HG03520 (cell line): ENCODE measurements around the gene LIN7B.
"Not testable (repeated sequence)": the region's sequence is repeated elsewhere in the genome, so short reads cannot be mapped to it uniquely, and the experiment has no call there.

ENCODE experiments used
- ATAC-seq: cut with Tn5 transposase; IDR thresholded peaks from one replicate; pipeline ENCODE4 v1.9.1; 2021; ENCODE audit warnings: mild to moderate bottlenecking, moderate library complexity; ENCODE audit not compliant: unreplicated experiment

The LIN7B gene, protein sequence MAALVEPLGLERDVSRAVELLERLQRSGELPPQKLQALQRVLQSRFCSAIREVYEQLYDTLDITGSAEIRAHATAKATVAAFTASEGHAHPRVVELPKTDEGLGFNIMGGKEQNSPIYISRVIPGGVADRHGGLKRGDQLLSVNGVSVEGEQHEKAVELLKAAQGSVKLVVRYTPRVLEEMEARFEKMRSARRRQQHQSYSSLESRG

DNA sequence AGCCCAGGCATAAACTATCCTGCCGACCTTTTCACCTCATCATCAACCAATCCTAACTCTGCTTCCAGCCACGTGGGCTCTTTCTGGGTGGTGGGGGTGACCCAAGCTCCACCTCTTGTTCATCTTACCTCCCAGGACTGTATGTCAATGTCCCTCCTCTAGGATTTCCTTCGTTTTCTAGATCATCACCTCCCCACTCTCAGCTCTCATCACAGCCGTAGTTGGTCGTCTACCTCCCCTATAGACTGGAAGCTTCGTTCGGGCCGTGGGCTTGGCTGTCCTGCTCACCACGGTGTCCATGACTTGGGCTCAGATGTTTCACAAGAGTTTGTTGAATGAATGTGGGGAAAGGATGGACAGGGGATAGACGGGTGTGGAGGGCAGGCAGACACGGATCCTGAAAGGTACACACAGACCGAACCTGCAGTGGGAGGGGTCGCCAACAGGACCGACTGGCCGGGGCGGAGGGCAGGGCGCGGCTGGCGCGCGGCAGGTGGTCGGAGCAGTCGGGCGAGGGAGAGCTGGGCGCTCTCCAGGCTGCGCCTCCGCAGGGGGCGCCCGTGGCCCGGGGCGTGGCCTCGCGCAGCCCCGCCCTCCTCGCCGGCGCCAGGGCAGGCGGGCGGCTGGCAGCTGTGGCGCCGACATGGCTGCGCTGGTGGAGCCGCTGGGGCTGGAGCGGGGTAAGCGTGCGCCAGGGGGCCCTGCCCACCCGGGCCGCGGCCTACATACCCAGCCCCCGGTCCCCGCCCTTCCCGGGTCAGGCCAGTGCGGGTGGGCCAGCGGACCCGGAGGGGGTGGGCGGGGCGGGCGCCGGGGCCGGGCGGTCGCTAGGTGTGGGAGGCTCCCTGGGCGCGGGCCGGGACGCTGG, at the start of gene LIN7B:
Gene LIN7B (plus strand): TSS at position 609 of the 868 bp plus-strand sequence. CDS start 35 bp downstream, at position 644.
- no peak for ATAC-seq

DNA sequence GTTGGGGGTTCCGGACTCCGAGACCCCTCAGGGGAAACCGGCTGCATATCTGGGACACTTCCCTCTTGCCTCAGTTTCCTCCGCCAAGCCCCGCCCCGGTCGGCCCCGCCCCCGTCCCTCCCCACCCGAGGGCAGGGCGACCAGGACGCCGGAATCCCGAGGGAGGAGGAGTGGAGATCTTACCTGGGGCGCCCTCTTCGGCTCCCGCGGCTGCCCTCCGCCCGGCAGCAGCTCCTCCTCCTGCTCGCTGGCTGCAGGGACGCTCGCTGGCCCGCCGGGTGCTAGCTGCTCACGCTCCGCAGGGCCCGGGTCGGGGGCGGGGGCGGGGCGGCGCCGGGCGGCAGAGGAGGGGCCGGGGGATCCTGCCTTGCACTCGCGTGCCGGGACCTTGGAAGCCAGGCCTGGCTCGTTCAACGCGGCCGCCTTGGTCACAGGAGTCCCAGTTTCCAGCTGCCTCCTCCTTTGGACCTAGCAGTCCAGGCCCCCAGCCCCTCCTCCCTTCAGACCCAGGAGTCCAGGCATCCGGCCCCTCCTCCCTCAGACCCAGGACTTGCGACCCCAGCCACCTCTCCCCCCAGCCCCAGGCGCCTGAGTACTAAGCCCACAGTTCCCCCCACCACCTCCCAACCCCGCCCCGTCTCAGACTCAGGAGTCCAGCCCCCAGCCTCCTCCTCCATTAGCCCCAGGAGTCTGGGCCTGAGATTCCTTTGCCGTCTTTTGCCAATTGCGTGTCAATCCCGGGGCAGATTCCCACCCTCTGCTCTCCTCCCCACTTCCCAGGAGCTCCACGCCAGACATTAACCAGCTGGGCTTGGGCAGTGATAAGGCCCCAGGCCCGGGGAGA, 49.2 kb upstream of the LIN7B start, which contains the start of gene NTF4:
Gene NTF4 (minus strand): TSS at position 51 of the 844 bp plus-strand sequence. CDS start 2,821 bp downstream, outside the sequence.
- no peak for ATAC-seq

DNA sequence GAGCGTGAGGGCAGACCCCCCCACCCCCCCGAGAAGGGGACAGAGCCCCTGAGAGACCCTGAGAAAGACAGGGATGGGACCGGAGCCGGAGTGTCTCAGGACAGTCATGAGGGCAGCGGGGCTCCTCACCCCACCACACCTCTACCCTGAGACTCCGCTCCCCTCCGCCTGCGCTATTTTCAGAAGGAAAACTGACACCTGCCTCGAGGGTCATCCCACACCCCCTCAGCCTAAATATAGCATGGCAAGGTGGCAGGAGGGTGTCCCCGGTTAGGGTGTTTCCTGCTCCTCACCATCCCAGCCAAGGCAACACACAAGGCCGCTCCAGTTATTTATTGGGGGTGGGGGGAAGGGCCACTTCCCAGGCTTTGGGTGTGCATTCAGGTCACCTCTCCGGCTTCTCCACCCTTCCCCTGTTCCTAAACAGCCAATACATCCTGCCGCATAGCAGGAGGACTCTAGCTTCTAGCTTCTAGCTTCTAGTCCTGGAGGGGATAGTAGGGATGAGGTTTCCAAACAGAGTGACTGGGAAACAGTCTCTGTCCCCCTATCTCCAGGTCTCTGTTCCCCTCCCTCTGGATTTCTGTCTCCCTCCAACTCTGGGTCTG, 48.2 kb upstream of the LIN7B start:
- no peak for ATAC-seq

DNA sequence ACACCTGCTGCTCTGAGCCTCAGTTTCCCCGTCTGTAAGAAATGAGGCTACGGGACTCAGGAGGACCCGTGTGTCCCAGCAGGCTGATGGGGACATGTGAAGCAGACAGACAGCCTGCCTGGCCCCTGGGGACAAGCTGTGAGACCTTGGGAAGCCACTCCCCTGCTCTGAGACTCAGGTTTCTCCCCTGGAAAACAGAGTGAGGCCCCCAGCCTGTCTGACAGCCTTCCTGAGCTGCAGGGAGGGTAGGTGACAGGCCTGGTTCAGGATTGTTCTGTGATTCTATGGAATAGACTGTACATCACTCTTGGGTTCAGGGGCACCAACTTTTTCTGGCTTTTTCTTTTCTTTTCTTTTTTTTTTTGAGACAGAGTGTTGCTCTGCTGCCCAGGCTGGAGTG, 46.6 kb upstream of the LIN7B start:
- no peak for ATAC-seq

DNA sequence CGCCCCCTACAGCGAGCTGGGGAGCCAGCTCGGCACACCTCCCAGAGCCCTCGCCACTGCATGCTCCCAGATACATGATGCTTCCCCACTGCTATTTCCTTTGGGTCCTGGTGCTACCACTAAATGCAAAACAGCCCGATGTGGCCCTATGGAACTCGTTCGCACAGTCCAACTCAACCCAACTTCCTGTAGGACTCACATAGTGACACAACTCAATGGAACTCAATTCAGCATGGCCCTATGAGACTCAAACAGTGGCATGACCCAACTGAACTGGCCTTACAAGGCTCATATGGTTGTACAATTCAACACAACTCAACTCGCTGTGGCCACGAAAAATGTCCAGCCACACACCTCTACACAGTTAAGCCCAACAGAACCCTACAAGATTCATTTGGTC, 45.1 kb upstream of the LIN7B start:
- no peak for ATAC-seq

DNA sequence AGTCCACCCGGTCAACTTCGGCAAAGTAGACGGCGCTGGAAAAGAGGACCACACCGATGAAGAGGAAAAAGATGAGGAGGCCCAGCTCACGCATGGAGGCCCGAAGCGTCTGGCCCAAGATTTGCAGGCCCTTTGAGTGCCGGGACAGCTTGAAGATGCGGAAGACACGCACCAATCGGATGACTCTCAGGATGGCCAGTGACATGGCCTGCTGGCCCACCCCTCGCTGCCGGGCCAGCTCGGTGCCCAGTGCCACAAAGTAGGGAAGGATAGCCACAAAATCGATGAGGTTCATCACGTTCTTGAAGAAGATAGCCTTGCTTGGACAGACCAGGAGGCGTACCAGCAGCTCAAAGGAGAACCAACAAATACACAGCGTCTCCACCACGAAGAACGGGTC, 43.8 kb upstream of the LIN7B start:
- no peak for ATAC-seq

DNA sequence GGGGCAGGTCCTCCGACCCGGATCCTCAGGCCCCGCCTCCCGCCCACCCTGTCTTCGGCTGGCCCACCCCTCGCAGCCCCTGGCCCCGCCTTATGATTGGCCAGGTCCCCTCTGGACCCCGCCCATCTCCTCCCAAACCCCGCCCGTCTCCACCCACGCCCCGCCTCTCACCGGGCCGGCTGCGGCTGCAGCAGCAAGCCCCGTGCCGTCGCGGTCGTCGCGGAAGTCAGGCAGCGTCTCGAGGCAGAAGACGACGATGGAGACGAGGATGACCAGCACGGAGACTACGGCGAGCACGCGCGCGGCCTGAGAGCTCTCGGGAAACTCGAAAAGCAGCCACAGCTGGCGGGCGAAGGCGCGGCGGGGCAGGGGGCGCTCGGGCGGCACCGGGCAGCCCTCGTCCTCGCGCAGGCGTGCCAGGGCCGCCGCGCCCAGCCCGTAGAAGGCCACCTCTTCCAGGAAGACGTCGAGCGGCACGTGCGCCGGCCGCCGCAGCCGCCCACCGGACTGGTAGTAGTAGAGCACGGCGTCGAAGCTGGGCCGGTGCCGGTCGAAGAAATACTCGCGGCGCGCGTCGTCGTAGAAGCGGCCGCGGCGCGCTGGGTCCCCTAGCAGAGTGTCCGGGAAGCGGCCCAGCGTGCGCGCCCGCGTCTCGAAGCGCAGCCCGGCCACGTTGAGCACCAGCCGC, 42.2 kb upstream of the LIN7B start:
- no peak for ATAC-seq

DNA sequence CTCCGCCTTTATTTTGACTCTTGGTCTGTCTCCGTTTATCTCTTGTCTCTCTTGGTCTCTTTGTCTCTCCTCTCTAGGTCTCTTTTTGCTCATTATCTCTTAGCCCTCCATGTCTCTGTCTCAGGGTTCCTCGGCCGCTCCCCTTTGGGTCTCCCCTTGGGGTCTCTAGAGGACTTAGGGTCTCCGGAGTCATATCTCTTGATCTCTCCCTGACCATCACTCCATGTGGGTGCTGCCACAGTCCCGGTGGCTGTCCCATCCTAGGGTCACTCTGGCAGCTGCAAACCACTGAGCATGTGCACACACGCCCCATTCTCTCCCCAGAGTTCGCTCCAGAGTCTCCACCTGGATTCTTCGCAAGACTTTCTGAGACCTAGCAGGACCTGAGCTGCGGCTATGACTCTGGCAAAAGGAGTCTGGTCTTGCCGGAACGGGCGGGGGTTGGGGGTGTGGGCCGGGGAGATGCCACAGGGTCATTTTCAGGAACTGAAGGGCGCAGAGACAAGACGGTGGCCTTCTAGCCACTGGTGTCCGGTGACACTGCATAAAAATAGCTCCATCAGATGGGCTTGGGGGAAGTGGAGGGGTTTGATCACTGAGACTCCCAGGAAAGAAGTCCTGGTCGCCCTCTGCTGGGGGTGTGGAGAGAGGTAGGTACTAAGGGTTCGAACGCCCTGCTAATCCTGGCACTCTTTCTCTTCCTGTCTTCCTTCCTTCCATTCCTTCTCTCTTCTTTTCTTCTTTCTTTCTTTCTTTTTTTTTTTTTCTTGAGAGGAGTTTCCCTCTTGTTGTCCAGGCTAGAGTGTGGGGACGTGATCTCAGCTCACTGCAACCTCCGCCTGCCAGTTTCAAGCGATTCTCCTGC, 40.4 kb upstream of the LIN7B start:
- ATAC-seq: no peak

DNA sequence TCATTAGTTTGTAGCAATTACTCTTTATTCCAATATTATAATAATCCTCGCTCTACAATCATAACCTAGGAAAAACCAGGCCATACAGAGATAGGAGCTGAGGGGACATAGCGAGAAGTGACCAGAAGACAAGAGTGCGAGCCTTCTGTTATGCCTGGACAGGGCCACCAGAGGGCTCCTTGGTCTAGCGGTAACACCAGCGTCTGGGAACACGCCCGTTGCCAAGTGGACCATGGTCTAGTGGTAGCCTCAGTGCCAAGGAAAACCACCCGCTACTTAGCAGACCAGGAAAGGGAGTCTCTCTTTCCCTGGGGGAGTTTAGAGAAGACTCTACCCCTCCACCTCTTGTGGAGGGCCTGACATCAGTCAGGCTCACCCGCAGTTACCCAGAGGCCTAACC, 39.3 kb upstream of the LIN7B start:
- ATAC-seq: not testable (repeated sequence)

DNA sequence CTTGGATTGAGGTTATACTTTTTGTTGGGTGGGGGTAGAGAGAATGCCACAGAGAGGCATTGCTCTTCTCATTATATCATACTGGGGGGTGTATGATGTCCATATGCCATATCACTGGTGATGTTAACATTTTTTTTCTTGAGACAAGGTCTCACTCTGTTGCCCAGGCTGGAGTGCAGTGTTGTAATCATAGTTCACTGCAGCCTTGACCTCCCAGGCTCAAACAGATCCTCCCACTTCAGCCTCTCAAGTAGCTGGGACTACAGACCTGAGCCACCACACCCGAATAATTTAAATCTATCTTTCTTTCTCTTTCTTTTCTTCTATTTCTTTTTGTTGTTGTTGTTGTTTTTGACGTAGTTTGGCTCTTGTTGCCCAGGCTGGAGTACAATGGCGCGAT, 33.8 kb upstream of the LIN7B start:
- ATAC-seq: no peak

DNA sequence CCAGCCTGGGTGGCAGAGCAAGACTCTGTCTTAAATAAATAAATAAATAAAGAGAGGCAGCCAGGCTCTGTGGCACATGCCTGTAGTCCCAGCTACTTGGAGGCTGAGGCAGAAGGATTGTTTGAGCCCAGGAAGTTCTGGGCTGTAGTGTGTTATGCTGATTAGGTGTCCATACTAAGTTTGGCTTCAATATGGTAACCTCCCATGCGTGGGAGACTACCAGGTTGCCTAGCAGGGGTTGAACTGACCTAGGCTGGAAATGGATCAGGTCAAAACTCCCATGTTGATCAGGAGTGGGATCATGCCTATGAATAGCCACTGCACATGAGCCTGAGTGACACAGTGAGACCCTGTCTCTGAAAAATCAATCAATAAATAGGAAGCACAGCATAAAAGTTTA, 32.9 kb upstream of the LIN7B start:
- ATAC-seq: no peak

DNA sequence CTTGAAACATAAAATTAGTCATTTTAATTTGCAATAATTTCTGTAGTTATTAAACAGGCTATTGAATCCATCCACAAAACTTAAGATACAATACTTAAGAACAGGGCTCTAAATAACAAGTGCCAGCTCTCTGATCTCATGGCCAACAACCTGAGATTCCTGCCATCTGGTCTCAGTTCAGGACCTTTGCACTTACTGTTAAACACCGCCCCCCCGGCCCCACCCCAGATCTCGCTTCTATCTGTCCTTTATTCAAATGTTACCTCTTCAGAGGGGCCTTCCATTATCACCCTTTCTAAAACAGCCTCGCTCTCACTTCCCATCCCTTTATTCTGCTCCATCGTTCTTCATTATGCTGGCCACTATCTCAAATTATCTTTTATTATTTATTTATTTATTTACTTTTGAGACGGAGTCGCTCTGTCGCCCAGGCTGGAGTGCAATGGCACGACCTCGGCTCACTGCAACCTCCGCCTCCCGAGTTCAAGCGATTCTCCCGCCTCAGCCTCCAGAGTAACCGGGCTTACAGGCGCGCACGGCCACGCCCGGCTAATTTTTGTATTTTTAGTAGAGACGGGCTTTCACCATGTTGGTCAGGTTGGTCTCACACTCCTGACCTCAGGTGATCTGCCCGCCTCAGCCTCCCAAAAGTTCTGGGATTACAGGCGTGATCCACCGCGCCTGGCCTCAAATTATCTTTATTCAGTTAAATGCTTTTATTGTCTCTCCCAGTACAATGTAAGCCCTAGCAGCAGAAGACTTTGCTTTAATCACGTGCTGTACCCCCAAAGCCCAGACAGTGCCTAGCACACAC, 29.8 kb upstream of the LIN7B start:
- ATAC-seq: no peak

DNA sequence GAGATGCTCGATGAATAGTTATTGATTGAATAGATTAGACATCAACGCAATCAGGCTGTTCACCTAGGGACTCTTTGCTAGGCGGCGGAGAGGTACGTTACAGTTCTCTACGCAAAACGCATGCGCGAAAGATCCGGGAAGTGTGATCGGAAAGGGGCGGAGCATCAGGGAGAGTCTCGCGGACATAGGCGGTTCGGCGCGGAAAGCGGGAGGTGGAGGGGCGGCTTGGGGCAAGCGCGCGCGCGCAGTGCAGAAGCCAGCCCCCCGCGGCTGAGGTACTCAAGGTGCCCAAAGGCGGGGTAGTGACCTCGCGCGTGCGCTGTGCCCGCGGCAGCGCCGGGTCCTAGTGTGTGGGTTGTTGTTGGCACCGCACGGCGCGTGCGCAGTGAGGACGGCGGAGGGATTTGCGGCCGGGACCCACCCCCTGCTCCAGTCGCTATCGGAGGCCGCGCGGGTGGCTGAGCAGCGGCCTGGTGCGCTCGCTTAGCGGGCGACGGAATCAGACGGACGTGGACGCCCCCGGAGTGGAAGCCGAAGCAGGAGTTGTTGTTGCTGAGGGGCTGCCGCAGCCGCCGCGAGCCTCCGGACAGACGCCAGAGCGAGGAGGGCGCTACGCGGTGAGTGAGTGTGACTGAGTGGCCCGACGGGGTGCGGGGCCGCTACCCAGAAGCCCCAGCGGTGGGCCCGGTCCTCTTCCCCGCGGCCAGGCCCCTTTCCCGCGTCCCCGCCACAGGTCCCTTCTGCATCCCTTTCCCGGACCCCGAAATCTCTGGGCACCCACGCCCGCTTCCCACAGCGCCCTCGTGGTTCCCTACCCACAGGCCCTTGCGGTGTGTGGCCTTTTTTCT, 28.9 kb upstream of the LIN7B start, which contains the start of gene SNRNP70:
Gene SNRNP70 (plus strand): TSS at position 432 of the 848 bp plus-strand sequence. CDS start 964 bp downstream, outside the sequence.
- ATAC-seq: peak; percentile 79

DNA sequence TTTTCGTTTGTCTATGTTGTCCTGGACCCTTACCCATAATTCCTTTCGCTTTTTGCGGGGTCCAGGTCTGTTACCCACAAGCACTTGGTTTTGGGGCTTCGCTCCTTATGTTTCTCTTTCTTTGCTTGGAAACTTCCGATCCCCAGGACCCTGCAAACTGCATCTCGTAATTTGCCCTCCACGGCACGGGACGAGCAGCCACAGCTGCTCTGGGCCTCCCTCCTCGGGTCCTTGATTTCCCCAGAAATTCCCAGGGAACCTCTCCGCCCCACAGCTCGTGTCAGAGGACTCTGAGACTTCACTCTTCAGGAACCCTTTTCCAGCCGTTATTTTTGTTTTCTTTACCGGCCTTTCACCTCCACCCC, 28.3 kb upstream of the LIN7B start:
- no peak for ATAC-seq

DNA sequence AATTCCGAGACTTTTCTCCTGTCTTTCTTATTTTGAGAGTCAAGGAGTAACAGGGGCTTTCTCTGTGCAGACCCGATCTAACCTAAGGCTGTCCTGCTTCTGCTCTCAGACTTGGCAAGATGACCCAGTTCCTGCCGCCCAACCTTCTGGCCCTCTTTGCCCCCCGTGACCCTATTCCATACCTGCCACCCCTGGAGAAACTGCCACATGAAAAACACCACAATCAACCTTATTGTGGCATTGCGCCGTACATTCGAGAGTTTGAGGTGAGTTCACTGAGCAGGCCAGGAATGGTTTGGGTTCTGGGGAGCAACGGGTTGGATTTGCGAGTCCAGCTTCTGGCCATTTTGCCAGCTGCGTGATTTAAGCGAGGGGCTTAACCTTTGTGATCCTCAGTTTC, 27.9 kb upstream of the LIN7B start:
- ATAC-seq: no peak

DNA sequence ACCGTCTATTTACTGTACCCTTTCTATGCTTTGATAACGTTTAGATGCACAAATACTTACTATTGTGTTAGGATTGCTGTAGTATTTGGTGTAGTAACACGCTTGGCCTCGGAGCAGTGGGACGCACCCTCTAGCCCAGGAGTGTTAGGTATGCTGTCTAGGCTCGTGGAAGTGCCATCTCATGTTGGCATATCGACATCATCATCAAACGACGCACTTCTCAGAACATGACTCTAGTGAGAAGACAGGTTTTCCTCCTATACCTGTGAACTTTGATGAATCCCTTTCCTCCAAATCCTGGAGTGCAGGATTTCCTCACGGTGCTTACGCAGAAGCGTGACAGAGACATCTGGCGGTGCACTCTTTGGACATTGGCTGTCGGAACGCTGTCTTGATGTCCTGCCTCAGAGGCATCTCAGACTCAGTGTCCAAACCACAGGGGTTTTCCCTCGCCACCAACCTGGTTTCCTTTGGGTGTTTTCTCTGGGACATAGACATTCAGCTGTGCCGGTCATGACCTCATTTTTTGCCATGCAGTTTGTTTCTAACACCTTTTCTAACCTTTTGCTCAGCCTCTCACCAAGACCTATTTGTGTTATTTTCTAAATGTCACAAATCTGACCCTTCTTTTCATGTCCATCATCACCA, 22.7 kb upstream of the LIN7B start:
- no peak for ATAC-seq

DNA sequence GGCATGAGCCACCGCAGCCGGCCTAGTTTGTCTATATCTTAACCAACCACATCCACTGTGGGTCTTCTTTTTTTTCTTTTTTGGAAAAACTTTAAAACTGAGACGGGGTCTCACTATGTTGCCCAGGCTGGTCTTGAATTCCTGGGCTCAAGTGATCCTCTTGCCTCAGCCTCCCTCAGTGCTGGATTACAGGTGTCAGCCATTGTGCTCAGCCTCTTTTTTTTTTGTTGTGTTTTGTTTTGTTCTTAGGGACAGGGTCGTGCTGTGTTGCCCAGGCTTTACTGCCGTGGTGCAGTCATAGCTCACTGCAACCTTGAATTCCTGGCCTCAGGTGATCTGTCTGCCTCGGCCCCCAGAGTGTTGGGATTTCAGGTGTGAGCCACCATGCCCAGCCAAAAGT, 21.5 kb upstream of the LIN7B start:
- no peak for ATAC-seq
